ENCODE results near the gene ZC3H7A.

DNA sequence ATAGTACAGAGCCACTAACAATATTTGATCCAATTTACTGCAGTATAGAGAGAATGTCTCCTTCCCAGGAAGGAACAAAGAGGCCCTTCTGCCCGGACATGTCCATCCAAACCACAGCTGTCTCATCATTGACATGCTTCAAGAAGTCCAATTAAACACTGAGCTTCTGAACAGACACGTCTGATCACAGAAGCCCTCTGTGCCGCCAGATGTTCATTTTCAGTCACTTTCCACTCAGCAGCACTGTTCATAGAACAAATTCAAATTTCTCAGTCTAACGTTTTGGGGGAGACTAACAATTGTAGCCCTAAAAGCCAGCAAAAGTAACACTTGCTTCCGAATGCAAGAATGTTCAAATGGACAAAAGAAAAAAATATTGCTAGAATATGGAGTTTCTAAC, 15.3 kb downstream of the ZC3H7A start:
- TF ChIP-seq POLR2A (IDR thresholded peaks at IDR 0.05): no peak
- TF ChIP-seq, protein P1, sequence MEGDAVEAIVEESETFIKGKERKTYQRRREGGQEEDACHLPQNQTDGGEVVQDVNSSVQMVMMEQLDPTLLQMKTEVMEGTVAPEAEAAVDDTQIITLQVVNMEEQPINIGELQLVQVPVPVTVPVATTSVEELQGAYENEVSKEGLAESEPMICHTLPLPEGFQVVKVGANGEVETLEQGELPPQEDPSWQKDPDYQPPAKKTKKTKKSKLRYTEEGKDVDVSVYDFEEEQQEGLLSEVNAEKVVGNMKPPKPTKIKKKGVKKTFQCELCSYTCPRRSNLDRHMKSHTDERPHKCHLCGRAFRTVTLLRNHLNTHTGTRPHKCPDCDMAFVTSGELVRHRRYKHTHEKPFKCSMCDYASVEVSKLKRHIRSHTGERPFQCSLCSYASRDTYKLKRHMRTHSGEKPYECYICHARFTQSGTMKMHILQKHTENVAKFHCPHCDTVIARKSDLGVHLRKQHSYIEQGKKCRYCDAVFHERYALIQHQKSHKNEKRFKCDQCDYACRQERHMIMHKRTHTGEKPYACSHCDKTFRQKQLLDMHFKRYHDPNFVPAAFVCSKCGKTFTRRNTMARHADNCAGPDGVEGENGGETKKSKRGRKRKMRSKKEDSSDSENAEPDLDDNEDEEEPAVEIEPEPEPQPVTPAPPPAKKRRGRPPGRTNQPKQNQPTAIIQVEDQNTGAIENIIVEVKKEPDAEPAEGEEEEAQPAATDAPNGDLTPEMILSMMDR (IDR thresholded peaks at IDR 0.05): no peak

Measured in suprapubic skin (tissue), 3 donors.